ENCODE measurements around the gene USH1C.

USH1C gene

DNA sequence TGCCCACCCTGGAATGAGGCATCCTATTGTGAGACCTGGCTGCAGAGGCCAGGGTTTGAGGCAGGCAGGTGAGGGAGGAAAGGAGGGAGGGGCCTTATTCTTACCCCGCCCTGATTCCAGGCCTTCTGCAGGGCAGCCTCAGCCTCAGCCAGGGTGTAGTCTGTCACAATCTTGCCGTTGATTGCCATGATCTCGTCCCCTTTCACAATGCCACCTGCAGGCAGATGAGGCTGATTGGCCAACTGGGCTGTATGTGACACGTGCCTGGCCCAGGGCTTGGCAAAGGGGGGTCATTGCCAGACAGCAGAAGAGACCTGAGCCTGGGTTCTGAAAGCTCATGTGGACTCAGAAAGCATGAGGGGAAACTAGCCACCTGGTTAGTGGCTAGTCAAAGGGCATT is 46.2 kb downstream of the USH1C start:
- TF ChIP-seq, protein P1, sequence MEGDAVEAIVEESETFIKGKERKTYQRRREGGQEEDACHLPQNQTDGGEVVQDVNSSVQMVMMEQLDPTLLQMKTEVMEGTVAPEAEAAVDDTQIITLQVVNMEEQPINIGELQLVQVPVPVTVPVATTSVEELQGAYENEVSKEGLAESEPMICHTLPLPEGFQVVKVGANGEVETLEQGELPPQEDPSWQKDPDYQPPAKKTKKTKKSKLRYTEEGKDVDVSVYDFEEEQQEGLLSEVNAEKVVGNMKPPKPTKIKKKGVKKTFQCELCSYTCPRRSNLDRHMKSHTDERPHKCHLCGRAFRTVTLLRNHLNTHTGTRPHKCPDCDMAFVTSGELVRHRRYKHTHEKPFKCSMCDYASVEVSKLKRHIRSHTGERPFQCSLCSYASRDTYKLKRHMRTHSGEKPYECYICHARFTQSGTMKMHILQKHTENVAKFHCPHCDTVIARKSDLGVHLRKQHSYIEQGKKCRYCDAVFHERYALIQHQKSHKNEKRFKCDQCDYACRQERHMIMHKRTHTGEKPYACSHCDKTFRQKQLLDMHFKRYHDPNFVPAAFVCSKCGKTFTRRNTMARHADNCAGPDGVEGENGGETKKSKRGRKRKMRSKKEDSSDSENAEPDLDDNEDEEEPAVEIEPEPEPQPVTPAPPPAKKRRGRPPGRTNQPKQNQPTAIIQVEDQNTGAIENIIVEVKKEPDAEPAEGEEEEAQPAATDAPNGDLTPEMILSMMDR (IDR thresholded peaks at IDR 0.05; ENCODE audit: borderline replicate concordance, insufficient read depth, low read depth, low read length): no peak
- H3K4me3 ChIP-seq (ENCODE audit: low read depth, low read length): no peak overlapping the region

- TF ChIP-seq, protein P1 (IDR thresholded peaks at IDR 0.05; ENCODE audit: borderline replicate concordance, insufficient read depth, low read depth, low read length): no peak
- no peak overlapping the region for H3K4me3 ChIP-seq (ENCODE audit: low read depth, low read length)
Observed at GRCh38 chr11:17496406-17496805, 47.8 kb downstream of the USH1C start.

- H3K4me3 ChIP-seq (ENCODE audit: low read depth, low read length): no peak overlapping the region
- TF ChIP-seq, protein P1 (IDR thresholded peaks at IDR 0.05; ENCODE audit: borderline replicate concordance, insufficient read depth, low read depth, low read length): no peak
Observed at GRCh38 chr11:17494019-17494418, 50.2 kb downstream of the USH1C start.

DNA sequence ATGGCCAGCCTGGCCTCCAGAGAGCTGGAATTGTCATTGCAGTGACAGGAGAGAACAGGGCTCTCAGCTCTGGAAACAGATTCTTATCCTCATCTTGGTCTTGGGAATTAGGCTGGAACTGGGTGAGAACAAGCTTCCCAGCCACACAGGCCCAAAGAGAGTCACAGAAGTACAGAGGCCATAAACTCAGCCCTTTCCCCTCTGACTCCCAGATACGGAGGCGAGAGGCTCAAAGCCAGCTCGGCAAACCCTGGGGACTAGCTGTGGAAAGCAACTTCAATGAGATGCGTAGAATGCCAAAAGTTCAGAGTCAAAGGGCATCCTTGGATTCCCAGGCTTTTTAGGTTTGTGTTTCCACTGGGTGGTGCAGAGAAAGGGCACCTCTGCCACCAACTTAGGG is 53.3 kb downstream of the USH1C start:
- no peak overlapping the region for H3K4me3 ChIP-seq (ENCODE audit: low read depth, low read length)
- TF ChIP-seq, protein P1 (IDR thresholded peaks at IDR 0.05; ENCODE audit: borderline replicate concordance, insufficient read depth, low read depth, low read length): no peak

DNA sequence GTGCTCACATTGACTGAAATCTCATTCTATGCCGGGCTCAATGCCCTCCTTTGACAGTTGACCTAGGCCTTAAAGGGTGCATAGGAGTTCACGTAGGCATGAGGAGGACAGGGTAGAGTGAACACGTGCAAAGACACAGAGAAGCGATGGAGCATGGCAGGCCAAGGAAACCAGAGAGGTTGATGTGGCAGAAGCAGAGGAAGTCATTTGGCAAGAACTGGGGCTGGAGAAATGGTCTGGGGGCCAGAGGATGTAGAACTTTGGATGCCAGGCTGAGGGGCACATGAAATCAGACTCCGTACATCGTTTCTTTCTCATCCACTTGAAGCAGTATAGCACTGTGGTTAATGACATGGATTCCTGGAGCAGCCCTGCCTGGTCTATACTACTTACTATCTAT is 54.0 kb downstream of the USH1C start:
- H3K4me3 ChIP-seq (ENCODE audit: low read depth, low read length): no peak overlapping the region
- TF ChIP-seq, protein P1 (IDR thresholded peaks at IDR 0.05; ENCODE audit: borderline replicate concordance, insufficient read depth, low read depth, low read length): no peak

- TF ChIP-seq, protein P1 (IDR thresholded peaks at IDR 0.05; ENCODE audit: borderline replicate concordance, insufficient read depth, low read depth, low read length): no peak
- no peak overlapping the region for H3K4me3 ChIP-seq (ENCODE audit: low read depth, low read length)
Observed at GRCh38 chr11:17489751-17490150, 54.5 kb downstream of the USH1C start.

DNA sequence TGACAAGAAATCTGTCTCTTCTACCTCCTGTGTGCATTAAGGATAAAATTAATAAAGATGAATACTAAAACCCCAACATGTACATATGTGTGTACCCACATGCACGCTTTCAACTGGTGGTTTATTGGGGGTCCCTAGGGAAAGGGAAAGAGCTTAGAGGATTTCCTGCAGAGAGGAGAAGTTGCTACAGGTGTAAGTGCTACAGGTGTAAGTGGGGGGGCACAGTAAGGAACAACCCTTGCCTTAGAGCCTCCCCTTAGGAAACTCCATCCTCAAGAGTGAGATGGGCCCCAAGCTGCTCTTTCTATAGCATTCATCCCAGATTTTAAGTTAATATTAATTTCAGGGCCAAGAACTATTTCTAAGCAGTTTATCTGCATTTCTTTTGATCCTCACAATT is 55.7 kb downstream of the USH1C start:
- H3K4me3 ChIP-seq (ENCODE audit: low read depth, low read length): no peak overlapping the region
- TF ChIP-seq, protein P1 (IDR thresholded peaks at IDR 0.05; ENCODE audit: borderline replicate concordance, insufficient read depth, low read depth, low read length): no peak

Measured in GM12875 (cell line).